ENCODE measurements around the gene UGP2.
A peak's percentile ranks its signal among the peaks of the same experiment; 100 is the strongest.
"Not testable (repeated sequence)": the region's sequence is repeated elsewhere in the genome, so short reads cannot be mapped to it uniquely, and the experiment has no call there.

Gene UGP2

DNA sequence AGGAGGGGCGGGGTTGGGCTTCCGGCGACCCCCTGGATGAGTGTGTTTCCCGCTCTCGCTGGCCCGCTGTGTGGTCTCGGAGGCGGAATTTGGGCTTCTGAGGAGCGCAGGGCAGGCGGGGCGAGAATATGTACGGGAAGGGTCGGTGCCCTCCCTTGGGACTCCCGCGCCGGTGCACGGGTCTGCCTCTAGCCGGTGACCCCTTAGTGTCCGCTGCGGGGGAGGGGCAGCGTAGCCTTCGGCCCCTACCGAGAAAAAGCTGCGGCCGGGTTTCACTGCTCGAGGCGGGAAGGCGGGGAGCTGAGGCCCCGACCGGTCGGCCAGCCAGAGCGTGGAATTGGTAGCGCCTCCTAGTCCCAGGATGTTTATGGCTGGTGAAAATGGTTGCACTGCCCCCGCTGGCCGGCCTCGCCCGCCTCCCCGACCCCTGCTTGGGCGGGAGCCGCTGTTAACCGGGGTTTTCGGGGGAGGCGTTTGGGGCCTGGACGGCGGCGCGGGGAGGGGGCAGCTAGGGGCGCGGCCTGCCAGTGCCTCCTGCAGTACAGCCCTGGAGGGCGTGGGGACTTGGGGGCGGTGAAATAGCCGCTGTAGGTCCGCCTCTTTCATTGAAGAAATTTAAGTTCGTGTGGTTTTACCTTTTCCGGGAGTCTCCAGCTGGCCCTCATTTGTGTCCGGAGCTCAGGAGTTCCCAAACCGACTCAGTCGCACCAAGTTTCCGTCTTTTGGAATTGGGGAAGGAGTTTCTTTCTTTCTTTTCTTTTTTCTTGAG is at the start of gene UGP2:
TSS of gene UGP2 (plus strand) at position 643 of the 769 bp plus-strand sequence. CDS start 290 bp downstream, outside the sequence.
- DNase-seq (ENCODE audit: low read depth, low spot score), result peak; percentile 96
- H3K4me3 ChIP-seq (ENCODE audit: low read depth, low read length), result peak within 1 kb of the TSS; percentile 85
- in situ Hi-C loops (cut with HindIII; ENCODE audit: low sequenced_read_pairs), result no loop called here
- TF ChIP-seq, protein P1, sequence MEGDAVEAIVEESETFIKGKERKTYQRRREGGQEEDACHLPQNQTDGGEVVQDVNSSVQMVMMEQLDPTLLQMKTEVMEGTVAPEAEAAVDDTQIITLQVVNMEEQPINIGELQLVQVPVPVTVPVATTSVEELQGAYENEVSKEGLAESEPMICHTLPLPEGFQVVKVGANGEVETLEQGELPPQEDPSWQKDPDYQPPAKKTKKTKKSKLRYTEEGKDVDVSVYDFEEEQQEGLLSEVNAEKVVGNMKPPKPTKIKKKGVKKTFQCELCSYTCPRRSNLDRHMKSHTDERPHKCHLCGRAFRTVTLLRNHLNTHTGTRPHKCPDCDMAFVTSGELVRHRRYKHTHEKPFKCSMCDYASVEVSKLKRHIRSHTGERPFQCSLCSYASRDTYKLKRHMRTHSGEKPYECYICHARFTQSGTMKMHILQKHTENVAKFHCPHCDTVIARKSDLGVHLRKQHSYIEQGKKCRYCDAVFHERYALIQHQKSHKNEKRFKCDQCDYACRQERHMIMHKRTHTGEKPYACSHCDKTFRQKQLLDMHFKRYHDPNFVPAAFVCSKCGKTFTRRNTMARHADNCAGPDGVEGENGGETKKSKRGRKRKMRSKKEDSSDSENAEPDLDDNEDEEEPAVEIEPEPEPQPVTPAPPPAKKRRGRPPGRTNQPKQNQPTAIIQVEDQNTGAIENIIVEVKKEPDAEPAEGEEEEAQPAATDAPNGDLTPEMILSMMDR (IDR thresholded peaks at IDR 0.05; ENCODE audit: low read depth, low read length), result peak; percentile 31

DNA sequence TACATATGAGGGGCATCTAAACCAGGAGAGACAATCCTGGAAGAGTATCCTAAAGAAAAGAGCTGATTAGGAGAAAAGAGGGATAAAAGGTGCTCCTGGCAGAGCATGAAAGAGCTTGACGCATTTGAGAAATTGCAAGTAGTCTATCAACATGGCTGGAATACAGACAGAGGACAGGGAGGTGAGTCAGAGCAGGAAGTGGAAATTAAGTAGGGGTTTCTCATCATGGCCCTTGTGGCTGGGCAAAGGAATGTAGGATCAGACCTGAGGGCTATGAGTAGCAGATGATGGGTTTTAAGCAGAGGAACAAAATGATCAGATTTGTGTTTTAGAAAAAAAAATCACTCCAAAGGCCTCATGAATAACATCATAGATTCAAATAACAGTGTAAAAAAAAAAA is 49.2 kb upstream of the UGP2 start:
- peak; percentile 90 for DNase-seq (ENCODE audit: low read depth, low spot score)
- no peak overlapping the region for H3K4me3 ChIP-seq (ENCODE audit: low read depth, low read length)
- TF ChIP-seq, protein P1 (IDR thresholded peaks at IDR 0.05; ENCODE audit: low read depth, low read length), result no peak
- in situ Hi-C loops (cut with HindIII; ENCODE audit: low sequenced_read_pairs), result no loop called here

DNA sequence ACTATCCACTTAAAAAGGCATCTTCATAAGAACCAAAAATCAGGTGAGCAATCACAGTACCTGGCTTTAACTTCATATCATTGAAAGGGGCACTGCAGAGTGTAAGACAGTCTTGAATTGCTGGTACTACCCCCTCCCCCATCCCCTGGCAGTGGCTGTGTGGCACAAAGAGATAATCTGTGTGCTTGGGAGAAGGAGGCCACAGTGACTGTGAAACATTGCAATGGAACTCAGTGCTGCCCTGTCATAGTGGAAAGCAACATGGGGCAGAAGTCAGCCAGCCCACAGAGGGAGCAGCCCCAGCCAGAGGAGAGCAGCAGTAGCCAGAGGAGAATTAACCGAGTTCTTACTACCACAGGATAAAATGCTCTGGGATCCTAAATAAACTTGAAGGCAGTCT is 45.3 kb upstream of the UGP2 start:
- TF ChIP-seq, protein P1 (IDR thresholded peaks at IDR 0.05; ENCODE audit: low read depth, low read length), result no peak
- in situ Hi-C loops (cut with HindIII; ENCODE audit: low sequenced_read_pairs), result no loop called here
- DNase-seq (ENCODE audit: low read depth, low spot score), result no peak

DNA sequence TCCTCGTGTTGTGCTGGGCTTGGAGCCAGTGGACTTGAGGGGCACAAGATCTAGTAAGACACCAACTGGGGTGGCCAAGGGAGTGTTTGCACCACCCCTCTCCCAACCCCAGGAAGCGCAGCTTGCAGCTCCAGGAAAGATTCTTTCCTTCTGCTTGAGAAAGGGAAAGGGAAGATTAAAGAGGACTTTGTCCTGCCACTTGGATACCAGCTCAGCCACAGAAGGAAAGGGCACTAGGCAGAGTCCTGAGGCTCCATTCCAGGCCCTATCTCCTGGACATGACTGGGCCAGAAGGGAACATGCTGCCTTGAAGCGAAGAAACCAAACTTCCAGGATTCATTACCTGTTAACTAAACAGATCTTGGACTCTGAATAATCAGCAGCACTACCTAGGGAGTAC is 44.9 kb upstream of the UGP2 start:
- DNase-seq (ENCODE audit: low read depth, low spot score), result no peak
- TF ChIP-seq, protein P1 (IDR thresholded peaks at IDR 0.05; ENCODE audit: low read depth, low read length), result no peak
- in situ Hi-C loops (cut with HindIII; ENCODE audit: low sequenced_read_pairs), result no loop called here
- no peak overlapping the region for H3K4me3 ChIP-seq (ENCODE audit: low read depth, low read length)

More for the DNA sequence above, 45.3 kb upstream of the UGP2 start:
- H3K4me3 ChIP-seq (ENCODE audit: low read depth, low read length), result no peak overlapping the region

DNA sequence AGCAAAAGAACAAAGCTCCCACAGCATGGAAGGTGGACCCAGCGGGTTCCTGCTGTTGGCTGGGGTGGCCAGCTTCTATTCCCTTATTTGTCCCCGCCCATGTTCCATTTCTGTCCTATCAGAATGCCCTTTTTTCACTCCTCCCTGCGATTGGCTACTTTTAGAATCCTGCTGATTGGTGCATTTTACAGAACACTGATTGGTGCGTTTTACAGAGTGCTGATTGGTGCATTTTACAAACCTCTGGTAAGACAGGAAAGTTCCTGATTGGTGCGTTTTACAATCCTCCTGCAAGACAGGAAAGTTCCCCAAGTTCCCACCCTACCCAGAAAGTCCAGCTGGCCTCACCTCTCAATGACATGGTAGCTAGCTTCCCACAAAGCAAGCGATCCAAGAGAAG is 40.2 kb upstream of the UGP2 start:
- no peak overlapping the region for H3K4me3 ChIP-seq (ENCODE audit: low read depth, low read length)
- TF ChIP-seq, protein P1 (IDR thresholded peaks at IDR 0.05; ENCODE audit: low read depth, low read length), result no peak
- in situ Hi-C loops (cut with HindIII; ENCODE audit: low sequenced_read_pairs), result no loop called here
- DNase-seq (ENCODE audit: low read depth, low spot score), result no peak

DNA sequence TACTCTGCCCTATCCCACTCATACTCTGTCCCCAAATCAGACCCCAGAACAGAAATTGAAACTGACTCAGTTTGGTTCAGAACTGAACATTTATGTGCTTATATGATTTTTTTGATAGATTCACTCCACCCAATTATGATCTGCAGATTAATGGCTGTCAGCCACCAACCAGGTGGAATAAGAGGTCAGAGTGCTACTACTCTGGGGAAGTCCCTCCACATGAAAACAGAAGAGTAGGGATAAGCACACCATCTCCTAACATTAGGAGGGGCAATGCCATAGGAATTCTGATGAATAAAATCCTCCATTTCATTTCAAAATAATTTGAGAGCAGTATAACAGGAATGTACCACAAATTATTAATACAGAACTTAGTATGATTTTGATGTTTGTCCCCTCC is 36.3 kb upstream of the UGP2 start:
- in situ Hi-C loops (cut with HindIII; ENCODE audit: low sequenced_read_pairs), result no loop called here
- no peak overlapping the region for H3K4me3 ChIP-seq (ENCODE audit: low read depth, low read length)
- no peak for DNase-seq (ENCODE audit: low read depth, low spot score)
- TF ChIP-seq, protein P1 (IDR thresholded peaks at IDR 0.05; ENCODE audit: low read depth, low read length), result no peak

DNA sequence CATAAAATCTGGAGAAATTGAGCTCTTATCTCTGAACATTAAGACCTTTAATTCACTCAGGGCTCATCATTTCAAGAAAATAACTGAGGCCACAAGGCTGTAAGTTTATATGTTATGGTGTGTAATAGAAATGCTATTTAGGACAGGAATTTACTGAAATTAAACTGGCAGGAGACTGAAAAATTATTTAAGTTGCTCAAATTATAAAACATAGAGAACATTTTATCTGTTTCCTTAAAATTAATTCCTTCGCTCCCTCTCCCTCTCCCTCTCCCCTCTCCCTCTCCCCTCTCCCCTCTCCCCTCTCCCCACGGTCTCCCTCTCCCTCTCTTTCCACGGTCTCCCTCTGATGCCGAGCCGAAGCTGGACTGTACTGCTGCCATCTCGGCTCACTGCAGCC is 33.7 kb upstream of the UGP2 start:
- DNase-seq (ENCODE audit: low read depth, low spot score); in situ Hi-C loops (cut with HindIII; ENCODE audit: low sequenced_read_pairs): not testable (repeated sequence)

DNA sequence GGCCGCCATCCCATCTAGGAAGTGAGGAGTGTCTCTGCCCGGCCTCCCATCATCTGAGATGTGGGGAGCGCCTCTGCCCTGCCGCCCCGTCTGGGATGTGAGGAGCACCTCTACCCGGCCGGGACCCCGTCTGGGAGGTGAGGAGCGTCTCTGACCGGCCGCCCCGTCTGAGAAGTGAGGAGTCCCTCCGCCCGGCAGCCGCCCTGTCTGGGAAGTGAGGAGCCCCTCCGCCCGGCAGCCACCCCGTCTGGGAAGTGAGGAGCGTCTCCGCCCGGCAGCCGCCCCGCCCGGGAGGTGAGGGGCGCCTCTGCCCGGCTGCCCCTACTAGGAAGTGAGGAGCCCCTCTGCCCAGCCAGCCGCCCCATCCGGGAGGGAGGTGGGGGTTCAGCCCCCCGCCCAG is 32.8 kb upstream of the UGP2 start:
- H3K4me3 ChIP-seq (ENCODE audit: low read depth, low read length); DNase-seq (ENCODE audit: low read depth, low spot score); in situ Hi-C loops (cut with HindIII; ENCODE audit: low sequenced_read_pairs): not testable (repeated sequence)

More for the DNA sequence above, 33.7 kb upstream of the UGP2 start:
- not testable (repeated sequence) for H3K4me3 ChIP-seq (ENCODE audit: low read depth, low read length)
